Left lung (tissue), 10 donors: ENCODE measurements around the gene MGMT. TPM values are rescaled to one million over a fixed set of nuclear protein-coding genes. Genes with fewer than 3 reads are reported as not detected.

Experiments
- ATAC-seq: fragments of 200-7000 bp; cut with Tn5 transposase; one replicate; pipeline ENCODE4 v1.9.1; 2020; ENCODE audit warnings: moderate library complexity
- DNase-seq, 4 donors: peaks; one replicate each; pipeline ENCODE4 v3.0.0-alpha.2; 2013 to 2020
- H3K27ac ChIP-seq, 2 donors: fragments of 200-600 bp; sonication (generic) in 1 of 2; one replicate each; pipeline versions ENCODE4 v1.5.0 to v1.8.0; 2020 to 2021
- H3K27me3 ChIP-seq, 2 donors: fragments of 200-600 bp; sonication (generic) in 1 of 2; one replicate each; pipeline versions ENCODE4 v1.5.0 to v1.8.0; 2020 to 2021
- H3K36me3 ChIP-seq, 2 donors: fragments of 200-600 bp; sonication (generic) in 1 of 2; one replicate each; pipeline versions ENCODE4 v1.5.0 to v1.8.0; 2020 to 2021
- H3K4me1 ChIP-seq, 2 donors: fragments of 200-600 bp; one replicate each; pipeline ENCODE4 v1.8.0; 2021
- H3K4me3 ChIP-seq, 2 donors: fragments of 200-600 bp; sonication (generic) in 1 of 2; one replicate each; pipeline versions ENCODE4 v1.5.0 to v1.8.0; 2020 to 2021; ENCODE audit warnings: mild to moderate bottlenecking in 1 of 2
- H3K9me3 ChIP-seq, 2 donors: fragments of 200-600 bp; sonication (generic) in 1 of 2; one replicate each; pipeline versions ENCODE4 v1.5.0 to v1.8.0; 2020 to 2021
- intact Hi-C, 2 donors: fragments of 100-400 bp; cut with DNase I; formaldehyde crosslinking; loops; one replicate each; pipeline versions ENCODE4 v1.11.2 to v1.14.2; 2022
- polyA plus RNA-seq, 6 donors: library from polyadenylated mRNA; unstranded; fragments of 120-200 nt; gene quantifications; one replicate each; pipeline ENCODE4 v1.2.1, GENCODE V29; 2013; ENCODE audit not compliant: insufficient read length in 6 of 6
- total RNA-seq, 2 donors: library from RNA; stranded (reverse); fragmentation: NEBNext Ultra II Directional; extraction: Animal tissue kit (Norgen Biotek cat#: 25700); gene quantifications; one replicate each; pipeline ENCODE4 v1.2.1, GENCODE V29; 2021
- TF ChIP-seq, protein P1 (sequence below), 2 donors: fragments of 200-600 bp; sonication (generic) in 1 of 2; IDR thresholded peaks; one replicate each; pipeline versions ENCODE4 v1.5.0 to v1.8.0; 2021; ENCODE audit warnings: antibody characterized with exemption in 2 of 2
- donor health status: DM: no; HTN: yes; CAD: no.
- donor health status: DM: no; HTN: no; CAD: no.

MGMT gene
- total and polyA plus RNA-seq, 8 donors: 13.1 to 25.5 (median 17.0) TPM

DNA sequence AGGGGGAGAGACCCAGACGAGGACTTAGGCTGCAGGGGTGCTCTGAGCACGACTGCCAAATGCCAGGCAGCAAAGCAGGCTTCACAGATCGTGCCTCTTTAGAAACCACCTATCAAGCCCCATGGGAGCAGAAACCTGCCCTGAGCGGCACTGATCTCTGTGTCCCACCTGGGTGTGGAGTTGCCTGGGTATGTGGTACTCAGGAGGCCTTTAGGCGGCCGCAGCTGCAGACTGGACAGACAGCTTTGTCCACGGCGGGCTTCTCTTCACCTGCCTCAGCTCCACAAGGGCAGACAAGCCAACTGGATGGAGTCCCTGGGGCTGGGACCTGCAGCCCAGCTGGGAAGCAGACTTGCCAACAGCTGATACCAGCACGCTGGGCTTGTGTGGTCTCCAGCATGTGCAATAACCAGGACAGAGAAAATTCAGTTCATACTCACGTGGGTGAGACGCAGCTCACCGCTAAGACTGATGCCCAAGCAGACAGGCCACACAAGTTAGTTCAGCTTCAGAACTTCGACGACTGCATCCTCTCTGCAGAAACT, 333.8 kb downstream of the MGMT start:
- no peaks in the 10 kb centered on the region for H3K27me3 ChIP-seq
- H3K4me3 ChIP-seq: no peak overlapping the region
- DNase-seq (no peak), ATAC-seq (no peak)
- no peaks in the 10 kb centered on the region for H3K4me1 ChIP-seq
- H3K9me3 ChIP-seq: peaks cover 0 to 34% of the 10 kb centered on the region in 2 donors
- intact Hi-C loops: no loop called here
- H3K36me3 ChIP-seq: no peaks in the 10 kb centered on the region
- no peak overlapping the region for H3K27ac ChIP-seq
- TF ChIP-seq, protein P1, sequence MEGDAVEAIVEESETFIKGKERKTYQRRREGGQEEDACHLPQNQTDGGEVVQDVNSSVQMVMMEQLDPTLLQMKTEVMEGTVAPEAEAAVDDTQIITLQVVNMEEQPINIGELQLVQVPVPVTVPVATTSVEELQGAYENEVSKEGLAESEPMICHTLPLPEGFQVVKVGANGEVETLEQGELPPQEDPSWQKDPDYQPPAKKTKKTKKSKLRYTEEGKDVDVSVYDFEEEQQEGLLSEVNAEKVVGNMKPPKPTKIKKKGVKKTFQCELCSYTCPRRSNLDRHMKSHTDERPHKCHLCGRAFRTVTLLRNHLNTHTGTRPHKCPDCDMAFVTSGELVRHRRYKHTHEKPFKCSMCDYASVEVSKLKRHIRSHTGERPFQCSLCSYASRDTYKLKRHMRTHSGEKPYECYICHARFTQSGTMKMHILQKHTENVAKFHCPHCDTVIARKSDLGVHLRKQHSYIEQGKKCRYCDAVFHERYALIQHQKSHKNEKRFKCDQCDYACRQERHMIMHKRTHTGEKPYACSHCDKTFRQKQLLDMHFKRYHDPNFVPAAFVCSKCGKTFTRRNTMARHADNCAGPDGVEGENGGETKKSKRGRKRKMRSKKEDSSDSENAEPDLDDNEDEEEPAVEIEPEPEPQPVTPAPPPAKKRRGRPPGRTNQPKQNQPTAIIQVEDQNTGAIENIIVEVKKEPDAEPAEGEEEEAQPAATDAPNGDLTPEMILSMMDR (IDR thresholded peaks at IDR 0.05): no peak

DNA sequence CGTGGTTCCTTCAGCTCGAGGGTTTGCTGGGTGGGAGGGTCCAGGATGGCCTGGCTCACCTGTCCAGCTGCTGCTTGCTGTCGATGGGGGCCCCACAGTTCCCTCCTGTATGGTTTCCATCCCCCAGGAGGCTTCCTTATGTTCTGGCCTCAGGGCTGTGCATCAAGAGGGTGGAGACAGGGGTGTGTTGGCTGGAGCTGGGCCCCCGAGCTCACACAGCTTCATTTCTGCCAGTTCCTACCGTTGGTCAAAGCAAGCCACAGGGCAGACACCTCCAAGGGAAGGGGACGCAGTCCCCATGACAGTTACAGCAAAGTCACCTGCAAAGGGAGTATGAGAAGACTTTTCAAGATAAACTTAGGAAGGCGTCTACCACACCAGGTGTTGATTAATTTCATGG, 340.2 kb downstream of the MGMT start:
- H3K9me3 ChIP-seq: peaks cover 0 to 44% of the 10 kb centered on the region in 2 donors
- intact Hi-C loops: no loop called here
- H3K4me1 ChIP-seq: no peaks in the 10 kb centered on the region
- H3K36me3 ChIP-seq: no peaks in the 10 kb centered on the region
- peaks cover 0 to 13% of the 10 kb centered on the region in 2 donors for H3K27me3 ChIP-seq
- H3K4me3 ChIP-seq: no peak overlapping the region
- no peak for ATAC-seq
- no peak for DNase-seq
- TF ChIP-seq, protein P1 (IDR thresholded peaks at IDR 0.05): no peak
- no peak overlapping the region for H3K27ac ChIP-seq

DNA sequence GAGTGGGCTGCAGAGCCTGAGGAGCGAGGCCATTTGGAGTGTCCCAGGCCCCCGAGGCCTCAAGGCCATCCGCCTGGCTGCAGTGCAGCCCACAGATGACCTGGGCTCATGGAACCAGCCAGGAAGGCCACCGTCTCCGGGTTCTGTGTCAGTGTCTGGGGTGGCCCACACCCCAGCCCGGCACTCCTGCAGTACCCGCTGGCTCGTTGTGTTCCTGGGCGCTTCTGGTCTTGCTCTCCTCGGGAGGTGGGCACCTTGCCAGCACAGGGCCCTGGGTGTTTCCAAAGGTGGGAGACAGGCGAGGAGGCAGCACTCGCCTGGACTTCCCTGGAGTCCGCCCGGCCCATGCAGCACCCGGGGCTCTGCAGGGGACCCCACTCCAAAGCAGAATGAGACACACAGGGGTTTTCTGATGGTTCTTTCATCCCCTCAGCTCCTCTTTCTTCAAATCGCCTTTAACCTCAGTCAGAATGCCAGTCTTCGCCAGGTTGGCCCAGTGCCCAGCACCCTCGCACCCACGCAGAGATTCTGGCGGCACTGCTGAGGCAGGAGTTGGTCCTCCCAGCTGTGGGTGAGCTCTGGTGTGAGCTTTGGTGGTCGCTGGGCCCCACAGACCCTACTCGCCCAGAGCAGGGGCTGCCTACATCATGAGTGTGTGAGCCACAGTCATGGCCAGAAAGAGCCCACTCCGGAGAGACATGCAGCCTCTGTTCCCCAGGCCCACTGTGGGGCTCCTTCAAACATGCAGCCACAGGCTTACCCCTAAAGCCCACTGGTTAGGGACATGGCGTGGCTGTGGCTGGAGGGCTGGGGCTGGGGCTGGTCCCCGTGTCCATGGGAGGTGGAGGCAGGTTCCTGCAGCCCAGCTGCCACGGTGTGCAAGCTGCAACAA, 341.3 kb downstream of the MGMT start:
- Histone ChIP-seq H3K9me3 (peaks cover 0 to 34% of the 10 kb centered on the region in 2 donors), H3K27ac (no peak overlapping the region), H3K36me3 (no peaks in the 10 kb centered on the region), H3K27me3 (peaks cover 0 to 13% of the 10 kb centered on the region in 2 donors), H3K4me3 (no peak overlapping the region), H3K4me1 (no peaks in the 10 kb centered on the region)
- intact Hi-C loops: no loop called here
- ATAC-seq (no peak), DNase-seq (no peak)
- TF ChIP-seq, protein P1 (IDR thresholded peaks at IDR 0.05): no peak

DNA sequence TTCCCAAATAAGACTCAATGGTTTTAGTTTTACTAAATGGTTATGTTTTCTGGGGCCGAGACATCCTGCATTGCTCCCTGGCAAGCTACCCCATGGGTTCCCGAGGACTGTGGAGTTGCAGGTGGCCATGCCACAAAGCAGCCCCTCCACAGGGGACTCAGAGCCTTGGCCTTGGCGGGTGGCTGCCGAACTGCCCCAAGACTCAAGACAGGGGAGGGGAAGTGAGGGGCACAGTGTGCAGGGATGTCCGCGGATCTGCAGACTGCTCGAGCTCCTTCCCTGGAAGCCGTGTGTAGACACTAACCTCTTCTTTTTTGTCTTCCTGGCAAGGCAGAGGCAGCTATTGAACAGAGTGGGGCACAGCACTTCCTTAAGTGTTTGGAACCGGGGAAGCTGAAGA, 342.4 kb downstream of the MGMT start:
- DNase-seq: no peak

DNA sequence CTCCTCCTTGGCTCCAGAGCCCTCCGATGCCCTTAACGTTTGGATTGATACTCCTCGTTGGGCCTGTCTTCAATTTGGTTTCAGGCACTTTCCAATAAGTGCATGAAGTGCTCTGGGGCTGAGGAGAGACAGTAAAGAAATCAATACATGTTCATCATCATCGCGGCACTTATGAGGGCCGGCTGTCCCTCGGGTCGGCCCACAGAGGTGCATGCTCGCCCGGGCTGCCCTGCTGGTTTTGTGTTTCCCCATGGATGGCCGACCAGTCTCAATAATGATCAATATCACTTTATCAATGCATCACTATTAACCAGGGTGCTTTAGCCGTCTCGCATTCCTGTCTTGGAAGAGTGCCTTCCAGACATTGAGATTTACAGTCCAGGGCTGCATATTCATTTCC, 342.8 kb downstream of the MGMT start:
- no peaks in the 10 kb centered on the region for H3K36me3 ChIP-seq
- ATAC-seq: no peak
- TF ChIP-seq, protein P1 (IDR thresholded peaks at IDR 0.05): no peak
- no peak for DNase-seq
- H3K27me3 ChIP-seq: peaks cover 0 to 13% of the 10 kb centered on the region in 2 donors
- peaks cover 0 to 19% of the 10 kb centered on the region in 2 donors for H3K9me3 ChIP-seq
- no peak overlapping the region for H3K27ac ChIP-seq
- no peak overlapping the region for H3K4me3 ChIP-seq
- no peaks in the 10 kb centered on the region for H3K4me1 ChIP-seq
- intact Hi-C loops: no loop called here

More for the DNA sequence above, 342.4 kb downstream of the MGMT start:
- no peaks in the 10 kb centered on the region for H3K4me1 ChIP-seq
- no peak overlapping the region for H3K4me3 ChIP-seq
- H3K36me3 ChIP-seq: no peaks in the 10 kb centered on the region
- intact Hi-C loops: no loop called here
- no peak for ATAC-seq
- TF ChIP-seq, protein P1 (IDR thresholded peaks at IDR 0.05): no peak
- H3K27me3 ChIP-seq: peaks cover 0 to 13% of the 10 kb centered on the region in 2 donors
- no peak overlapping the region for H3K27ac ChIP-seq
- peaks cover 0 to 23% of the 10 kb centered on the region in 2 donors for H3K9me3 ChIP-seq
